ENCODE data around the gene PAK2.
"Not testable (repeated sequence)": the region's sequence is repeated elsewhere in the genome, so short reads cannot be mapped to it uniquely, and the experiment has no call there.

Gene PAK2

GRCh38 chr3:196739671-196740480 lies at the start of gene PAK2:
Gene PAK2, plus strand, starts transcription at chr3:196739857. Its CDS starts 42,790 bp downstream, at chr3:196782647.
- no peak for FAIRE-seq

- FAIRE-seq: no peak
Measured at GRCh38 chr3:196689941-196690660, 49.6 kb upstream of the PAK2 start.

GRCh38 chr3:196691386-196691785 lies 48.3 kb upstream of the PAK2 start:
- no peak for FAIRE-seq

- no peak for FAIRE-seq
Measured at GRCh38 chr3:196694202-196694638, 45.4 kb upstream of the PAK2 start.

GRCh38 chr3:196694941-196695848 lies 44.5 kb upstream of the PAK2 start:
- no peak for FAIRE-seq

- no peak for FAIRE-seq
Measured at GRCh38 chr3:196695849-196696226, 43.8 kb upstream of the PAK2 start.

- FAIRE-seq: no peak
Measured at GRCh38 chr3:196697270-196697669, 42.4 kb upstream of the PAK2 start.

GRCh38 chr3:196699749-196700148 lies 39.9 kb upstream of the PAK2 start:
- no peak for FAIRE-seq

GRCh38 chr3:196700801-196701200 lies 38.9 kb upstream of the PAK2 start:
- FAIRE-seq: no peak

- FAIRE-seq: no peak
Measured at GRCh38 chr3:196706327-196706726, 33.3 kb upstream of the PAK2 start.

- FAIRE-seq: no peak
Measured at GRCh38 chr3:196706731-196707130, 32.9 kb upstream of the PAK2 start.

GRCh38 chr3:196707566-196707965 lies 32.1 kb upstream of the PAK2 start:
- FAIRE-seq: no peak

GRCh38 chr3:196708467-196708866 lies 31.2 kb upstream of the PAK2 start:
- no peak for FAIRE-seq

GRCh38 chr3:196711838-196712513 lies 27.7 kb upstream of the PAK2 start, which contains the start of the genes CEP19 and PIGX:
Gene CEP19, minus strand, starts transcription at chr3:196712250. Its CDS starts 3,593 bp downstream, at chr3:196708657.
Gene PIGX, plus strand, starts transcription at chr3:196712377.
- FAIRE-seq: no peak

- FAIRE-seq: no peak
Measured at GRCh38 chr3:196712514-196713413, 26.9 kb upstream of the PAK2 start.

GRCh38 chr3:196717162-196717561 lies 22.5 kb upstream of the PAK2 start:
- not testable (repeated sequence) for FAIRE-seq

GRCh38 chr3:196721097-196721496 lies 18.6 kb upstream of the PAK2 start:
- FAIRE-seq: no peak

- no peak for FAIRE-seq
Measured at GRCh38 chr3:196726788-196727675, 12.6 kb upstream of the PAK2 start.

GRCh38 chr3:196735751-196736150 lies 3.9 kb upstream of the PAK2 start:
- no peak for FAIRE-seq

Data from TTC549 (cell line).